Activated T-cell treated with anti-CD3 and anti-CD28 coated beads for 48 hours (primary cell): ENCODE results near the gene ZBTB8OS.
A peak's percentile ranks its signal among the peaks of the same experiment; 100 is the strongest.
"Not testable (repeated sequence)": the region's sequence is repeated elsewhere in the genome, so short reads cannot be mapped to it uniquely, and the experiment has no call there.

Source experiments
- DNase-seq: peaks from one replicate; pipeline ENCODE4 v3.0.0-alpha.2; 2020; ENCODE audit warnings: low read depth

Gene ZBTB8OS

GRCh38 chr1:32650248-32650751, at the start of gene ZBTB8OS:
Gene ZBTB8OS (minus strand): TSS chr1:32650550. CDS start chr1:32650529, 21 bp downstream.
- peak; percentile 80 for DNase-seq

DNA sequence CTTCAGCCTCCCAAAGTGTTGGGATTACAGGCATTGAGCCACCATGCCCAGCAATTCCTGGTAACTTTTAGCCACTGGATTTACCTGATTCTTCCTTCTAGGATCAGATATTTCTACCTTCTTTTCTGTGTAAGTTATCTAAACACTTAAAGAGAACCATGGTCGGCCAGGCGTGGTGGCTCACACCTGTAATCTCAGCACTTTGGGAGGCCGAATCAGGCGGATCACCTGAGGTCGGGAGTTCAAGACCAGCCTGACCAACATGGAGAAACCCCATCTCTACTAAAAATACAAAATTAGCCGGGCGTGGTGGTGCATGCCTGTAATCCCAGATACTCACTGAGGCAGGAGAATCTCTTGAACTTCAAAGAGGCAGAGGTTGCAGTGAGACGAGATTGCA, 46.6 kb upstream of the ZBTB8OS start:
- not testable (repeated sequence) for DNase-seq

- DNase-seq: no peak
Observed at GRCh38 chr1:32696041-32696440, 45.7 kb upstream of the ZBTB8OS start.

DNA sequence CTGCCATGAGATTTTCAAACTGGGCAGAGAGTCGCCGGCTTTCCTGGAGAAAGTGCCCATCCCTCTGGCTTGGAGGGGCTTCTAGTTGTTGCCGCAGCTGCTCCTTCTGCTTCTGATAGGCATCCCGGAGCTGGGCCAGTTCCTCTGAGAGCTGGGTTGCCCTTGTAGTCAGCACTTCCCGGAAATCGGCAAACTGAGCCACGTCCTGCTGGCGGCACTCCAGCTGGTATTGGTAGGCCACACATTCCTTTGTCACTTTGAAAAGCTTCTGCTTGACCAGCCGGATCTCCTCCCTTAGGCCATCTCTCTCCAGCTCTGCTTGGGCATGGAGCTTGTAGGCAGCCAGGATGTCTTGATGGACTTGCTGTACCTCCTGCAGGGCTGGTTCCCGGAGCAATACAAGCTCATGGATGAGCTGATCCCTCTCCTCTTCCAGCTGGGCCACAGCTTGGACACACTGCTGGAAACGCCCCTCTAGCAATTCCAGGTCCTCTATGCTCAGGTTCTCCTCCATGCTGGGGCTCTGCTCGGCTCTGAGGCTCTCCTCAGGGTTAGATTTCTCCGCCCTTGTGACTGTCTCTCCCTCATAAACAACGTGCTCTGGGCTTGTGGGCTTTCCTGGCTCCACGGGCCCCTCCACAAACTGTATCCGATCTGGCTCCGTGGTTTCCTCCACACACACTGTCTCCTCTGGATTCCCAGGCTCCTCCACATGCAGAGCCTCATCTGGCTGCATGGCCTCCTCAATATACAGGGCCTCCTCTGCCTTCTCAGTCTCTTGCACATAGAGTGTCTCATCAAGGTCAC, 45.0 kb upstream of the ZBTB8OS start:
- no peak for DNase-seq

- DNase-seq: no peak
Observed at GRCh38 chr1:32693455-32694174, 43.3 kb upstream of the ZBTB8OS start.

DNA sequence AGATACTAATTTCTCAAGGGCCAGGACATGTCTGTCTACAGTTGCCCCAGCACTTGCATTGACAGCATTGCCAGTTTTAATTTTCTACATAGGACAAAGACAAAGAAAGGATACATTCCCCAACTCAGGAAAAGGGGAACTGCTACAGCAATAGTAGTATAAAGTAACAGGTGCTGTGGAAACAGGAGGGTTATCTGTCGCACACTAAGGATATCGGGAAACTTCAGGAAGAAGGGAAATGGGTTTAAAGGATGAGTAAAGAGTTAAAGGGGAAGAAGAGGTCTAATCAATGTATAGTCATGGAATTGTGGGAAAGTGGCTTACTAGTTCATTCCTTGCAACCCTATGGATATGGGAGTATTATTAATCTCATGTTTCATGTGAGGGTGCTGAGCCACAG, 36.0 kb upstream of the ZBTB8OS start:
- no peak for DNase-seq

DNA sequence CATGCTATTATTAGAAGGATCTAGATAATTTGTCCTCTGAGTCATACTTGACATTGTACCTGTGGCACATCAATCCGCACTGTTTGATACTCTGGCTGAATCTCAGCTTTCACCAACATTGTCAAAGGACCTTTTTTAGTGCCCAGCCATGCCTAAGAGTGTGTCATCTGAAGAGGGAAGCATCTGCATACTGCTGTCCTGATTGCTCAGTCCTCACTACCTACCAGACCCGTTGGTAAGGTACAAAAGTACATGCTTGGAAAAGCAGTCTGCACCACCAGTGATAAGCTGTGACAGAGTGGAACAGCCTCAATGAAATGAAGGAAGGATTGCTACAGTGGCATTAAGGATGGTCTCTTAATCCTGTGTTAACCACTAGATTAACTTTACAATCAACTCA, 35.1 kb upstream of the ZBTB8OS start:
- no peak for DNase-seq

DNA sequence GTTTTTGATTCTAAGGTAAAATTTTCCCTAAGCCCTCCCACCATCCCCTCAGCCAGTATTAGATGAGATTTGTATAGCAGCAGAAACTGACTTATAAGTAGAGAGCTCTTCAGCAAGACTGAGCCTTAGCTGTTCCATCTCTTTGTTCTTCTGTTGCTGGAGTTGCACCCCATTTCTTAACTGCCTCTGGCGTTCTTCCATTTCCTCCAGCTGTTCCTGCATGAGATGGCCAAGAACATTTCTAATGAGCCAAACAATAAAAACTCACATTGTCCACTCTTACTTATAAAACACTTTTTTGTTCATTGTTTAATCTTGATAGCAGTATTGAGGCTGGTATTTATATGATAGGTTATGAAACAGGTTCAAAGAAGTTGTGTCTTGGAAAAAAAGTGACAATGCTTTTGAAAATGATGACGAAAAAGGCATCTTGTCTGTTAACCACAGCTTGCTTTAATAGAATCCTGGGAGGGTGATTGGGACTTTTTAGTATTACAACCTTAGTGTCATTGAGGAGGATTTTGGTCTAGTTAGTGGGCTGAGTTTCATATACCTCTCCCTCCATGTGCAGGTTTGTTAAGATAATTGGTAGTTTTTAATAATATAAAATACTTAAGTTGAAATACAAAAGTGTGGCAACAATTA, 33.9 kb upstream of the ZBTB8OS start:
- no peak for DNase-seq

GRCh38 chr1:32683397-32683796, 33.0 kb upstream of the ZBTB8OS start:
- DNase-seq: no peak

DNA sequence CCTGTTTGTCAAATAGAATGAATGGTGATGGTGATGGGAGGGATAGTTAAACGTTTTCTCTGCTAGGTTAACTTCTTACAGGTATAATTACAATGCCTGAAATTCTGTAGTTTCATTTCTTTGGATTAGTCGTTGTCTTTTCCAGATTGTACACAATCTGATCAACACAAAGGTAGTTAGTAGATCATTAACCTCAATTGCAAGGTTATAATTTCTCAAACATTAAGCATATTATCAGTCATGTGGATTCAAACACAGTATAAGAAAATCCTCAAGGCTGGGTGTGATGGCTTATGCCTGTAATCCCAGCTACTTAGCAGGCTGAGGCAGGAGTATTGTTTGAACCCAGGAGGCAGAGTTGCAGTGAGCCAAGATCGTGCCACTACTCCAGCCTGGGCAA, 31.6 kb upstream of the ZBTB8OS start:
- DNase-seq: no peak

- DNase-seq: no peak
Observed at GRCh38 chr1:32681509-32681908, 31.2 kb upstream of the ZBTB8OS start.

DNA sequence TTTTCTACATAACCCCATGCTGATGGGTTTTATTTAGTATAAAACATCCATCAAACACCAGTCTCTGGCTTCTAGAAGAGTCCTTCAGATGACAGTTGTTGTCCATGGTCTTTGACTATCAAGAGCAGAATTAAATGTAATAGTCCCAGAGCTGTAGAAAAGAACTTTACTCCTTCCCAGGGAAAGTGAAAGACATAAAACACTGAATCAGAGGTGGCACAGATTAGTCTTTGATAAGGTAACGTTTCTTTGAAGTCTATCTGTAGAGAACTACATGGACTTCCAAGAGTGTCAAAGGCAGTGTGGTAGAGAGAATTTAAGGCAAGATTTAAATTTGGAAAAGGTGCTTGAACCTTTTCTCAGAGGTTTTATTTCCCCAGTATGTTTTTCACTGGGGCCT, 30.3 kb upstream of the ZBTB8OS start:
- DNase-seq: no peak

- DNase-seq: not testable (repeated sequence)
Observed at GRCh38 chr1:32679993-32680392, 29.6 kb upstream of the ZBTB8OS start.

GRCh38 chr1:32676945-32677344, 26.6 kb upstream of the ZBTB8OS start:
- DNase-seq: no peak

GRCh38 chr1:32668716-32669115, 18.4 kb upstream of the ZBTB8OS start:
- DNase-seq: not testable (repeated sequence)

DNA sequence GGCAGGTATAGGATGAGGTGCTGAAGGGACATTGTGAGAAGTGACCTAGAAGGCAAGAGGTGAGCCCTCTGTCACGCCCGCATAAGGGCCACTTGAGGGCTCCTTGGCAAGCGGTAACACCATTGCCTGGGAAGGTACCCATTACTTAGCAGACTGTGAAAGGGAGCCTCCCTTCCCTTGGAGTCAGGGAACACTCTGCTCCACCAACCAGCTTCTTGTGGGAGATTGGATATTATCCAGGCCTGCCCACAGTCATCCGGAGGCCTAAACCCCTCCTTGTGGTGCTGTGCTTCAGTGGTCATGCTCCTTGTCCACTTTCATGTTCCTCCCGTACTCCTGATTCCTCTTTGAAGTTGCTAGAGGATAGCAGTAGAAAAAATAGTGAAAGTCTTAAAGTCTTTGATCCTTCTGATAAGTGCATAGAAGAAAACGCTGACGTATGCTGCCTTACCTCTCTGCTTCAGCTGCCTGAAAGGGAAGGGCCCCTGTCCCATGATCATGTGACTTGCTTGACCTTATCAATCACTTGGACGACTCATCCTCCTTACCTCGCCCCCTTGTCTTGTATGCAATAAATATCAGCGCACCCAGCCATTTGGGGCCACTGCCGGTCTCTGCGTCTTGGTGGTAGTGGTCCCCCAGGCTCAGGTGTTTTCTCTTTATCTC, 16.7 kb upstream of the ZBTB8OS start:
- DNase-seq: no peak

GRCh38 chr1:32665915-32666314, 15.6 kb upstream of the ZBTB8OS start:
- no peak for DNase-seq

DNA sequence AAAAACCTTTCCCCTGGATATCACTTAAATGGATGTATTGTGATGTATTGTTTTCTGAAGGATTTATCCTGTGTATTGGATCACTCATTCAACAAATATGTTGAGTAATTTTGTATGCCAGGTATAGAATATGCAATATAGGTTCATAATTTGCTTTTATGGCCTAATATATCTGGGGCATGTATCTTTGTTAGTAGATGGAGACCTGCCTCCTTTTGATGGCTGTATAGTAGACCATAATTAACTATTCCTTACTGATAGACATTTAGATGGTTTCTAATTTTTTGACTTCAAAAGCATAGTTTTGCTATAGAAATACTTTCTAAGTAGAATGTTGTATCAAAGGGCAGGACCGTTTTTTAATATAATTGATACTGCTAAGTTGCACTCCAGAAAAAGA, 9.2 kb upstream of the ZBTB8OS start:
- no peak for DNase-seq

DNA sequence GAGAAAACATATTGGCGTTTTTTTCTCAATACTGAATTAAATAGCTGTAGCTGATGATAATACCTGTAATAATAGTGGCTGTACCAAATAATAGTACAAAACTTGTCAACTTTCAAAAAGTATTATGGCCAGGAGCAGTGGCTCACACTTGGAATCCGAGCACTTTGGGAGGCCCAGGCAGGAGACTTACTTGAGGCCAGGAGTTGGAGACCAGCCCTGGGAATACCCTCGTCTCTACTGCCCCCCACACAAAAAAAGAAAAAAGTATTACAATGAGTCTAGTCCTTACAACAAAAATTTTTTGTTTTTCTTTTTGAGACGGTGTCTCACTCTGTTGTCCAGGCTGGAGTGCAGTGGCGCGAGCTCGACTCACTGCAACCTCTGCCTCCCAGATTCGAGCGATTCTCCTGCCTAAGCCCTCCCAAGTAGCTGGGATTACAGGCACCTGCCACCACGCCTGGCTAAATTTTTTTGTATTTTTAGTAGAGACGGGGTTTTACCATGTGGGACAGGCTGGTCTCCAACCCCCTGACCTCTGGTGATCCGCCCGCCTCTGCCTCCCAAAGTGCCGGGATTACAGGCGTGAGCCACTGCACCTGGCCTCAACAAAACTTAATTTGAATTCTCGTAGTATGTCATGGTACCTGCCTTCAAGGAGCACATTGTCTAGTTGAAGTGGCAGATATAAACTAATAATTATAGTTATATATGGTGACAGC, 2.1 kb upstream of the ZBTB8OS start:
- no peak for DNase-seq

- DNase-seq: no peak
Observed at GRCh38 chr1:32651461-32652073, 1.2 kb upstream of the ZBTB8OS start.
